HCT116 (cell line): Measurements from ENCODE around the gene SPACA5.

ENCODE experiments used
- POLR2A ChIP-seq: IDR thresholded peaks from 2 replicates; pipeline ENCODE4 v1.7.0; 2011; ENCODE audit warnings: borderline replicate concordance; ENCODE audit not compliant: insufficient read depth, insufficient read length; ENCODE audit errors: extremely low read depth
- RAD21 ChIP-seq: IDR thresholded peaks from 2 replicates; pipeline ENCODE4 v1.6.1; 2012; ENCODE audit warnings: low read depth, mild to moderate bottlenecking
- SIN3A ChIP-seq: IDR thresholded peaks from 2 replicates; pipeline ENCODE4 v1.6.1; 2012; ENCODE audit warnings: low read depth
- TCF7L2 ChIP-seq: IDR thresholded peaks from 2 replicates; pipeline ENCODE4 v1.7.0; 2011; ENCODE audit warnings: borderline replicate concordance, inconsistent platforms; ENCODE audit not compliant: insufficient read depth, insufficient read length; ENCODE audit errors: extremely low read depth
- ZNF274 ChIP-seq: fragments of 200-500 bp; sonication (Bioruptor generic); IDR thresholded peaks from 2 replicates; pipeline ENCODE4 v1.6.1; 2014; ENCODE audit warnings: mild to moderate bottlenecking, low read depth, low read length, inconsistent platforms
- TF ChIP-seq, protein P1 (sequence below), 3 experiments: fragments of 200-600 bp in 1 of 3; sonication (generic) in 1 of 3; IDR thresholded peaks in 2 of 3; conservative IDR thresholded peaks in 1 of 3; 2 replicates each; pipeline ENCODE4 v1.5.1; 2012 to 2017; ENCODE audit warnings: low read depth in 2 of 3, low read length in 2 of 3, antibody characterized with exemption in 1 of 3, borderline replicate concordance in 1 of 3, control low read depth in 1 of 3, mild to moderate bottlenecking in 1 of 3, mixed read lengths in 1 of 3, mixed run types in 1 of 3, moderate library complexity in 1 of 3; ENCODE audit not compliant: insufficient read depth in 1 of 3

DNA sequence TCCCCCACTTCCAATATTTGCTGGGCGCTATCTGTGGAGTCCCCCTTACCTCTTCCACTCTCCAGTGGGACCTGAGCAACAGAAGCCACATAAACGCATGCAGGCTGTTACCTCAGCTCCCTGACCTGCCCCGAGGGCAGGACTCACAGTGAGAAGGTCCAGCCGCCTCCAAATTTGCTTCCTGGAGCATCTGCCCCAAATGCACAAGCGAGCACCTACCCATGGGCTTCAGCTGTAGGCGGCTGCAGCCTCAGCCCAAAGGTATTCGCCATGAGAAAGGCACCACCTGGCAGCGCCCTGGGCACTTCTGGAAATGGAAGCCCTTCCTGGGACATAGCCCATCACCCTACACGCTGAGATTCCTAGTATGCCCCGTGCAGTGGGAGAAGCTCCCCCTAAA, 23.4 kb downstream of the SPACA5 start:
- TF ChIP-seq, protein P1, sequence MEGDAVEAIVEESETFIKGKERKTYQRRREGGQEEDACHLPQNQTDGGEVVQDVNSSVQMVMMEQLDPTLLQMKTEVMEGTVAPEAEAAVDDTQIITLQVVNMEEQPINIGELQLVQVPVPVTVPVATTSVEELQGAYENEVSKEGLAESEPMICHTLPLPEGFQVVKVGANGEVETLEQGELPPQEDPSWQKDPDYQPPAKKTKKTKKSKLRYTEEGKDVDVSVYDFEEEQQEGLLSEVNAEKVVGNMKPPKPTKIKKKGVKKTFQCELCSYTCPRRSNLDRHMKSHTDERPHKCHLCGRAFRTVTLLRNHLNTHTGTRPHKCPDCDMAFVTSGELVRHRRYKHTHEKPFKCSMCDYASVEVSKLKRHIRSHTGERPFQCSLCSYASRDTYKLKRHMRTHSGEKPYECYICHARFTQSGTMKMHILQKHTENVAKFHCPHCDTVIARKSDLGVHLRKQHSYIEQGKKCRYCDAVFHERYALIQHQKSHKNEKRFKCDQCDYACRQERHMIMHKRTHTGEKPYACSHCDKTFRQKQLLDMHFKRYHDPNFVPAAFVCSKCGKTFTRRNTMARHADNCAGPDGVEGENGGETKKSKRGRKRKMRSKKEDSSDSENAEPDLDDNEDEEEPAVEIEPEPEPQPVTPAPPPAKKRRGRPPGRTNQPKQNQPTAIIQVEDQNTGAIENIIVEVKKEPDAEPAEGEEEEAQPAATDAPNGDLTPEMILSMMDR (IDR thresholded peaks at IDR 0.05 in 2 of 3, conservative IDR thresholded peaks at IDR 0.05 in 1 of 3; ENCODE audit: borderline replicate concordance in 1 of 3, insufficient read depth in 1 of 3, low read depth in 2 of 3, low read length in 2 of 3) = no peak
- TF ChIP-seq RAD21 (no peak), SIN3A (no peak), ZNF274 (no peak), POLR2A (no peak), TCF7L2 (no peak)
